ENCODE results near the gene NR4A2. TPM values are rescaled to one million over a fixed set of nuclear protein-coding genes. Genes with fewer than 3 reads are reported as not detected.

The NR4A2 gene
- polyA plus RNA-seq, 1 donor (not counting 4 experiments of a cell fraction or from before 2014, with no cell fraction given): 4.5 TPM

DNA sequence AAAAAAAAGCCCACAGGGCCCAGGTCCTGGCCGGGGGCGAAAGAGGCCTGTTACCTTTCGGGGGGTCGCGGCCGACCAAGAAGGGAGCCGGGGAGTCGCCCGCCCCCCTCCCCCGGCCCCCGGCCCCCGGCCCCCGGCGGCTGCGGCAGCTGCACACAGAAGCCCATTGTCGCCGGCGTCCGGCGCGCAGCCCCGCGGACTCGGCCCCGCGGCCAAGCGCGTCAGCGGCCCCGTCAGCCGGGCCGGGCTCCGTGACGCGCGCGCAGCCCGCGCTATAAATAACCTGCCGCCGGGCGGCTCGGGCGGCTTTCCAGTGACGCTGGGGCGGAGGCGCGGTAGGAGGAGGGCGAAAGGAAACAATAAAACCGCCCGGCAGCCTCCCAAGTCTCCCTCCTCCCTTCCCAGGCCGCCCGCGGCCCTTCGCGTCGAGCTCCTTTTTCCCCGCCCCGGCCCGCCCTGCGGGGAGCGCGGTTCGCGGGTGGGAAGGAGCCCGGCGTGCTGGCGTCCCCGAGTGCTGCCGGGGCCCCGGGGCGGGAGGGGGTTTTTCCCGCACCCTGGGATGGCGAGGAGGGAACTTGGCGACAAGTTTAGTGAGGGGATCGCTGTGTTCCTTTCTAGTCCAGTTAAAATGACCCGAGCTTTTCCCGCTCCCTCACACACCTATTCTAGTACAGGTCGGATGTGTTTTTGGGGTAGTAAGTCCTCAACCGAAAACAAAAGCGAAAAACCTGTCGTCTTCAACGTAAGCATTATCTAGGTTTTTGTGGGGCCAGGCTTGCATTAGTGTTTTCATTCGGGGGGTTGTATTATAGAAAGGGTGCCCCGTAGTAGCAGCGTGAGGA is 10.0 kb upstream of the NR4A2 start:
- Histone ChIP-seq H3K4me2 (ENCODE audit: control insufficient read depth, extremely low read depth, insufficient read depth, low read depth, low read length) (peak overlapping the region; percentile 100), H3K79me2 (ENCODE audit: control insufficient read depth, insufficient read depth, low read length) (no peaks in the 10 kb centered on the region), H2AFZ (ENCODE audit: control insufficient read depth, low read length) (peak overlapping the region; percentile 90), H3K9ac (ENCODE audit: control insufficient read depth, extremely low read depth, insufficient read depth, low read length) (peak overlapping the region; percentile 98), H3K9me3 (ENCODE audit: control insufficient read depth, low read depth, low read length) (no peaks in the 10 kb centered on the region), H4K20me1 (ENCODE audit: control insufficient read depth, extremely low read depth, insufficient read depth, low read length) (no peaks in the 10 kb centered on the region), H3K4me1 (ENCODE audit: control insufficient read depth, extremely low read depth, insufficient read depth, low read length) (peaks cover 26% of the 10 kb centered on the region), H3K4me3 (ENCODE audit: control insufficient read depth in 2 of 3, extremely low read depth in 1 of 3, insufficient read depth in 2 of 3, low read depth in 1 of 3, low read length in 3 of 3) (peak overlapping the region; percentile 88 to 92 (median 88)), H3K36me3 (ENCODE audit: control insufficient read depth in 2 of 2, extremely low read depth in 1 of 2, insufficient read depth in 2 of 2, low read length in 2 of 2) (no peaks in the 10 kb centered on the region), H3K9me1 (ENCODE audit: control insufficient read depth, extremely low read depth, insufficient read depth, low read length) (no peaks in the 10 kb centered on the region), H3K27ac (ENCODE audit: control insufficient read depth, insufficient read depth, low read length) (peak overlapping the region; percentile 96), H3K27me3 (ENCODE audit: control insufficient read depth, extremely low read depth, insufficient read depth, low read length) (no peaks in the 10 kb centered on the region)
- DNase-seq (ENCODE audit: low read depth, low spot score) (no peak), FAIRE-seq (no peak)
- dilution Hi-C loops (cut with MboI; ENCODE audit: extremely low pct_ligation_motif_present, low sequenced_read_pairs): no loop called here
- TF ChIP-seq EZH2 (IDR thresholded peaks at IDR 0.05; ENCODE audit: low read length): no peak
- TF ChIP-seq, protein P1, sequence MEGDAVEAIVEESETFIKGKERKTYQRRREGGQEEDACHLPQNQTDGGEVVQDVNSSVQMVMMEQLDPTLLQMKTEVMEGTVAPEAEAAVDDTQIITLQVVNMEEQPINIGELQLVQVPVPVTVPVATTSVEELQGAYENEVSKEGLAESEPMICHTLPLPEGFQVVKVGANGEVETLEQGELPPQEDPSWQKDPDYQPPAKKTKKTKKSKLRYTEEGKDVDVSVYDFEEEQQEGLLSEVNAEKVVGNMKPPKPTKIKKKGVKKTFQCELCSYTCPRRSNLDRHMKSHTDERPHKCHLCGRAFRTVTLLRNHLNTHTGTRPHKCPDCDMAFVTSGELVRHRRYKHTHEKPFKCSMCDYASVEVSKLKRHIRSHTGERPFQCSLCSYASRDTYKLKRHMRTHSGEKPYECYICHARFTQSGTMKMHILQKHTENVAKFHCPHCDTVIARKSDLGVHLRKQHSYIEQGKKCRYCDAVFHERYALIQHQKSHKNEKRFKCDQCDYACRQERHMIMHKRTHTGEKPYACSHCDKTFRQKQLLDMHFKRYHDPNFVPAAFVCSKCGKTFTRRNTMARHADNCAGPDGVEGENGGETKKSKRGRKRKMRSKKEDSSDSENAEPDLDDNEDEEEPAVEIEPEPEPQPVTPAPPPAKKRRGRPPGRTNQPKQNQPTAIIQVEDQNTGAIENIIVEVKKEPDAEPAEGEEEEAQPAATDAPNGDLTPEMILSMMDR (optimal IDR thresholded peaks at IDR 0.05 in 1 of 3, IDR thresholded peaks at IDR 0.05 in 1 of 3, conservative IDR thresholded peaks at IDR 0.05 in 1 of 3; ENCODE audit: extremely low read depth in 1 of 3, insufficient read depth in 2 of 3, low read length in 3 of 3): no peak

DNA sequence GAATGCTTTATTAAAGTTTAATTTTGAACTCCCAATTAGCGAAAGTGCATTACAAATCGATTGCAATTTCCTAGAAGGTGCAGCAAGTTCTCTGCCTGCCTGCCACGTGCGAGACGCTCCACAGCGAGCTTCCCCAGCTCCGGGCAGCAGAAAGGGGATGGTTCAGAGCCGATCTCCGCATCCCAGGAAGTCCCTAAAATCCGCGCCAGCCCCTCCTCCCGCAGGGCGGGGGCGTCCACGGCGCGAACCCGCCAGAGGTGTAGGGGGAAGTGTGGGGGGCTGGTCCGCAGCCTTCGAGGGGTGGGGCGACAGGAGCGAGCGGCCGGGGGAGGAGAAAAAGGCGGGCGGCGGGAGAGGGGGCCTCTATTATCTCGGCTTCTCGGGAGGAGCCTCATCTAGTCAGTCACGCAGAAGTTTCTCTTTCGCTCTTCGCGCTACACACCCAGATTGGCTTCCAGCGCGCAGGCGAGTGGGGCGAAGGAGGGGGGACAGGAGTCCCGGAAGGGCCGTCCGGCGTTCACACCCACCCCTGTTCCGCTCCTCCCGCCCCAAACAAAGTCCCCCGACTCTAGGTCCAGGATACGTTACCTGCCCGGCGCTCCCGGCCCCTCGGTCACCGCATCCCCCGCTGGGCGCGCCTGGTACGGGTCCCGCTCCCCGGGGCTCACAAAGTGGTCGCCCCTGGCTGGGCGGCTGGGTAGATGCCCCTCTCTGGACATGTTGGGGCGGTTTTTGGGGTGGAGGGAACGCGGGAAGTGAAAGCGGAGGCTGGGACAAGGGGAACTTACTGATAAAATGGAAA is 9.1 kb upstream of the NR4A2 start:
- peak overlapping the region; percentile 88 to 92 (median 88) for H3K4me3 ChIP-seq (ENCODE audit: control insufficient read depth in 2 of 3, extremely low read depth in 1 of 3, insufficient read depth in 2 of 3, low read depth in 1 of 3, low read length in 3 of 3)
- no peak for FAIRE-seq

More for the DNA sequence above, 9.1 kb upstream of the NR4A2 start:
- Histone ChIP-seq H3K27ac (ENCODE audit: control insufficient read depth, insufficient read depth, low read length) (peak overlapping the region; percentile 96), H3K4me2 (ENCODE audit: control insufficient read depth, extremely low read depth, insufficient read depth, low read depth, low read length) (peak overlapping the region; percentile 100), H4K20me1 (ENCODE audit: control insufficient read depth, extremely low read depth, insufficient read depth, low read length) (no peaks in the 10 kb centered on the region), H3K9me3 (ENCODE audit: control insufficient read depth, low read depth, low read length) (no peaks in the 10 kb centered on the region), H2AFZ (ENCODE audit: control insufficient read depth, low read length) (peak overlapping the region; percentile 87), H3K4me1 (ENCODE audit: control insufficient read depth, extremely low read depth, insufficient read depth, low read length) (peaks cover 21% of the 10 kb centered on the region), H3K9ac (ENCODE audit: control insufficient read depth, extremely low read depth, insufficient read depth, low read length) (peak overlapping the region; percentile 98), H3K9me1 (ENCODE audit: control insufficient read depth, extremely low read depth, insufficient read depth, low read length) (no peaks in the 10 kb centered on the region), H3K27me3 (ENCODE audit: control insufficient read depth, extremely low read depth, insufficient read depth, low read length) (no peaks in the 10 kb centered on the region), H3K36me3 (ENCODE audit: control insufficient read depth in 2 of 2, extremely low read depth in 1 of 2, insufficient read depth in 2 of 2, low read length in 2 of 2) (no peaks in the 10 kb centered on the region), H3K79me2 (ENCODE audit: control insufficient read depth, insufficient read depth, low read length) (no peaks in the 10 kb centered on the region)
- dilution Hi-C loops (cut with MboI; ENCODE audit: extremely low pct_ligation_motif_present, low sequenced_read_pairs): no loop called here
- DNase-seq (ENCODE audit: low read depth, low spot score): no peak
- TF ChIP-seq, protein P1 (optimal IDR thresholded peaks at IDR 0.05 in 1 of 3, IDR thresholded peaks at IDR 0.05 in 1 of 3, conservative IDR thresholded peaks at IDR 0.05 in 1 of 3; ENCODE audit: extremely low read depth in 1 of 3, insufficient read depth in 2 of 3, low read length in 3 of 3): no peak
- no peak for TF ChIP-seq EZH2 (IDR thresholded peaks at IDR 0.05; ENCODE audit: low read length)

All from keratinocyte (primary cell).